BJ (cell line): Measurements from ENCODE around the gene PRM1. TPM values are rescaled to one million over a fixed set of nuclear protein-coding genes. Genes with fewer than 3 reads are reported as not detected.

Source experiments
- CTCF ChIA-PET: fragments of 350-600 bp; formaldehyde crosslinking; extraction: SDS; loops from one replicate; lab custom pipeline; 2021; ENCODE audit warnings: antibody characterized with exemption, inconsistent platforms; lab: Yijun Ruan, JAX
- POLR2A ChIA-PET: fragments of 300-600 bp; sonication (Branson Sonifier 250); formaldehyde crosslinking; extraction: SDS; loops from one replicate; lab custom pipeline; 2021; ENCODE audit warnings: antibody characterized with exemption; lab: Charles Lee
- DNase-seq: peaks from one replicate; pipeline ENCODE4 v3.0.0-alpha.2; 2011; ENCODE audit warnings: low read depth
- H3K27me3 ChIP-seq: 2 replicates; pipeline ENCODE4 v1.6.0; 2011; ENCODE audit warnings: low read length; ENCODE audit not compliant: control insufficient read depth, insufficient read depth
- H3K36me3 ChIP-seq: 2 replicates; pipeline ENCODE4 v1.5.1; 2011; ENCODE audit warnings: low read length; ENCODE audit not compliant: control insufficient read depth, insufficient read depth
- H3K4me3 ChIP-seq: 2 replicates; pipeline ENCODE4 v1.5.1; 2011; ENCODE audit warnings: low read depth, mild to moderate bottlenecking, control low read depth, low read length
- CTCF ChIP-seq: IDR thresholded peaks from 2 replicates; pipeline ENCODE4 v1.5.1; 2011; ENCODE audit warnings: low read depth, mild to moderate bottlenecking, control low read depth, inconsistent platforms, low read length, moderate library complexity; ENCODE audit not compliant: insufficient read depth
- polyA plus RNA-seq: library from polyadenylated mRNA; depleted of rRNA; stranded (reverse); fragments of >200 nt; gene quantifications from 2 replicates; pipeline ENCODE4 v1.2.3, GENCODE V29; 2011

Gene PRM1
- polyA plus RNA-seq, 1 experiment = not detected

GRCh38 chr16:11270602-11271162, 10.4 kb downstream of the PRM1 start:
- CTCF ChIA-PET = interaction anchor here (0.6 to 1.7 kb wide), 2 partner anchors 14 to 28 kb away, joined by 4 to 8 read pairs; partner anchors contain the start of gene SOCS1
- no peaks in the 10 kb centered on the region for H3K27me3 ChIP-seq
- DNase-seq = no peak

DNA sequence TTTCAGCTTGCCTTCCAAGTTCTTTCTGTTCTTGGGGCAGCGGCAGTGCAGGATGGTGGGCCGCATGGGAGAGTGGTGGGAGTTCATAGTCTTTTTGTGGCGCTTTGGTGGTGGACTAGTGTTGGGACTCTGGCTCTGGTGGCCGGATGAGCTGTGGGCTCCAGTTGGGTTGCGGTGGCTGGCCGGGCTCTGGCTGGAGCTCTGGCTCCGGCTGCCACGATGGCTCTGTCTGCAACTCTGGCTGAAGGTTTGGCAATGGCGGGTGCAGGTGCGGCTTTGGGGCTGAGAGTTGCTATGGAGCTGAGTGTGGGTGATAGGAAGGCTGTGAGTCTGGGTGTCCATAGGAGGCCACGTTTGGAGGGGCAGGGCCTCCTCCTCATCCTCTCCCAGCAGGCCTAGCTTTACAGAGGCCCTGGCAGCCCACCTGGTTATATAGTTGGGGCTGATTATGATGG, 12.2 kb downstream of the PRM1 start, which contains the start of gene TNP2:
TSS of gene TNP2 (minus strand) at position 405 of the 455 bp plus-strand sequence. CDS start at position 342, 63 bp downstream.
- no peaks in the 10 kb centered on the region for H3K36me3 ChIP-seq
- no peak within 1 kb of the TSS for H3K4me3 ChIP-seq
- ChIA-PET CTCF (interaction anchor here (0.9 to 2.5 kb wide), 4 partner anchors 12 to 306 kb away, joined by 3 to 8 read pairs (median 4); partner anchors contain the start of gene SOCS1), POLR2A (no interaction called here)
- no peak for DNase-seq
- TF ChIP-seq CTCF = no peak
- no peaks in the 10 kb centered on the region for H3K27me3 ChIP-seq

More at GRCh38 chr16:11270602-11271162, 10.4 kb downstream of the PRM1 start:
- POLR2A ChIA-PET = no interaction called here
- TF ChIP-seq CTCF = no peak
- no peaks in the 10 kb centered on the region for H3K36me3 ChIP-seq
- H3K4me3 ChIP-seq = no peak overlapping the region

- no peak overlapping the region for H3K4me3 ChIP-seq
- H3K27me3 ChIP-seq = no peaks in the 10 kb centered on the region; the same call in 1 of the 2 replicates
- TF ChIP-seq CTCF = no peak
- H3K36me3 ChIP-seq = no peaks in the 10 kb centered on the region
- CTCF ChIA-PET = interaction anchor here (1.0 kb wide), 1 partner anchor 91 kb away, joined by 3 read pairs; no protein-coding TSS in a partner anchor
- POLR2A ChIA-PET = no interaction called here
- no peak for DNase-seq
These were observed 16.0 kb downstream of the PRM1 start for GRCh38 chr16:11265124-11265523.

DNA sequence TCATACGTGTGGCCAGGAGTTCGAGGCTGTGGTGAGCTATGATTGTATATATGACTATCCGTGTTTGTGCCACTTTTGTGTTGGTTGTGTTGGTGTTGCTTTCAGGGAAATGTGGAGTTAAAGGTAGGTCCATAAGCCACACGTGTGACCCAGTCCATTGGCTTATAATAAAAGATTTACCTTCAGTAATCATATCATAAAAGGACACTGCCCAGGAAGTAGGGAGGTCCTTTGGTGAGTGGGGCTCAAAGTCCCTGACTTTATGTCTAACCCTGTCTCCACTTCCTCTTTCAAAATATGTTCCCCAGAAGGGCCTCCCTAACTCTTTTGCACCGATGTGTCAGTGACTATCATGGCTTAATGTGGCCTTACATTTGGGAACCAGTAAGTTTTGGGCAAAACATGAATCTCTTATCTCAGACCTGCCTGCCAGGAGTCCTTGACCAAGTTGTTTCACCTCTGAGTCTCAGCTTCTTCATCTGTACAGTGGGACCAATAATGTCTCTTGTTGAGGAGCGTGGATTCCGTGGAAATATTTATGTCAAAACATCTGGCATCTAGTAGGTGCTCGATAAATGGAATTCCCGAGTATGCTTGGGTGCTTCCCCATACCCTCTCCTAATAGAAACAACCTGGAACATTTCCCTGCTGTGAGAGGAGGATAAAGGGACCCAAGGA, 16.8 kb downstream of the PRM1 start:
- DNase-seq = no peak
- H3K36me3 ChIP-seq = no peaks in the 10 kb centered on the region
- no peak for TF ChIP-seq CTCF
- ChIA-PET CTCF (interaction anchor here (0.6 to 1.2 kb wide), 3 partner anchors 9 to 92 kb away, joined by 3 read pairs; partner anchors contain the start of gene PRM3), POLR2A (no interaction called here)
- H3K4me3 ChIP-seq = no peak overlapping the region
- no peaks in the 10 kb centered on the region; the same call in 1 of the 2 replicates for H3K27me3 ChIP-seq

DNA sequence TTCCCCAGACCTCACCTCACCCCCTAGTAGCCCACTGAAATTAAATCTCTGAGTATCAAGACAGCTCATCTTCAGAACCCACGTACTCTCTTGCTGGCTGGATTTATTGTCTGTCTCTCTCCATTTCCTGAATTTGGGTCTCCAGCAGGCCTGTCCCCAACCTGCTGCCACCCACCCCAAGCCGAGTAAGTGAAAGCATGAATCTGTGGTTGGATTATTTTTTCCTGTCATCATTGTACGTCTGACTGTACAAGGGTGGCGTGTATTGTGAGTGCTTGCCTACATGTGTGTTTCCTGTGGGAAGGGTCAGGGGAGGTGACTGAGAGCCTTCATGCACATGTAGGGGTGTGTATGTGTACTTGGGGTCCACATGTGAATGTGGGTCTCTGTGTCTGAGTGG, 17.4 kb downstream of the PRM1 start:
- Histone ChIP-seq H3K36me3 (no peaks in the 10 kb centered on the region), H3K4me3 (no peak overlapping the region), H3K27me3 (no peaks in the 10 kb centered on the region; the same call in 1 of the 2 replicates)
- DNase-seq = no peak
- CTCF ChIA-PET = interaction anchor here (0.6 to 1.2 kb wide), 2 partner anchors 9 to 90 kb away, joined by 3 read pairs; partner anchors contain the start of gene PRM3
- POLR2A ChIA-PET = no interaction called here
- no peak for TF ChIP-seq CTCF
